Mesodermal cell (in vitro differentiated cells): Measurements from ENCODE around the gene VEZT.
"Not testable (repeated sequence)": the region's sequence is repeated elsewhere in the genome, so short reads cannot be mapped to it uniquely, and the experiment has no call there.

ENCODE experiments used
- H3K27ac ChIP-seq: 2 replicates; pipeline ENCODE4 v1.7.0; 2013; ENCODE audit warnings: mild to moderate bottlenecking, low read depth, low read length, moderate library complexity; ENCODE audit not compliant: severe bottlenecking
- H3K36me3 ChIP-seq: 2 replicates; pipeline ENCODE4 v1.7.1; 2013; ENCODE audit warnings: mild to moderate bottlenecking, low read length, moderate library complexity; ENCODE audit not compliant: control insufficient read depth, insufficient read depth
- H3K4me1 ChIP-seq: one replicate; pipeline ENCODE4 v1.7.1; 2013; ENCODE audit warnings: mild to moderate bottlenecking, low read length; ENCODE audit not compliant: insufficient read depth, control insufficient read depth, poor library complexity, severe bottlenecking
- H3K4me3 ChIP-seq: 2 replicates; pipeline ENCODE4 v1.7.0; 2013; ENCODE audit warnings: low read length, control low read depth, mild to moderate bottlenecking; ENCODE audit not compliant: insufficient read depth, poor library complexity, severe bottlenecking; ENCODE audit errors: extremely low read depth
- H3K9me3 ChIP-seq: 2 replicates; pipeline ENCODE4 v1.7.1; 2013; ENCODE audit warnings: mild to moderate bottlenecking, low read length, moderate library complexity; ENCODE audit not compliant: control insufficient read depth
- WGBS, 2 experiments: methylation state at CpG; one replicate each; pipeline ENCODE4 v1.1.5; 2013; ENCODE audit warnings: missing lambda C conversion rate in 2 of 2; ENCODE audit not compliant: insufficient coverage in 2 of 2; 5-methylcytosine and 5-hydroxymethylcytosine counted together

Gene VEZT

DNA sequence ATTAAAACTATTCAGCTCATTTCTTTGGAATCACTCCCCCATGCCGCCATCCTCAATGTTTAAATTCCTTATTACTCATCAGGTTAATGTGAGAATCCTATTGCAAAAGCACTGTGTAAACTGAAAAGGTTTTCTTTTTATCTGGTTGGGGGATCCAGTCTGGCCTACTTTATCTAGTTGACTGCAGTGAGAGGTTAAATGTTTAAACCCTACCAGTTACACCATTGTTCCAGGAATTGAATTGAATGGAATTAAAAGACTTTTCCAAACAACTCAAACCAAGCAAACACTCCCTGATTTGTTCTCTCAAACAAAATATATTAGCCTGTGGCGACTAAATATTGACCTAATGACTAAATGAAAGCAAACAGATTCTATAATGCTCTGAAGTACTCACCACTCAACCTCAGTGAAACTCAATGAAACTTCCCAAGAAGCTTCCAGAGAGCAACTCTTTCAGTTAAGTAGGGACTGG, 100.5 kb downstream of the VEZT start:
- no peak overlapping the region for H3K27ac ChIP-seq
- peaks cover 6% of the 10 kb centered on the region for H3K4me1 ChIP-seq
- H3K9me3 ChIP-seq, result no peaks in the 10 kb centered on the region
- WGBS, 2 experiments, result no CpG with 5 or more reads among the region's 2 CpGs
- no peaks in the 10 kb centered on the region for H3K36me3 ChIP-seq
- H3K4me3 ChIP-seq, result no peak overlapping the region

DNA sequence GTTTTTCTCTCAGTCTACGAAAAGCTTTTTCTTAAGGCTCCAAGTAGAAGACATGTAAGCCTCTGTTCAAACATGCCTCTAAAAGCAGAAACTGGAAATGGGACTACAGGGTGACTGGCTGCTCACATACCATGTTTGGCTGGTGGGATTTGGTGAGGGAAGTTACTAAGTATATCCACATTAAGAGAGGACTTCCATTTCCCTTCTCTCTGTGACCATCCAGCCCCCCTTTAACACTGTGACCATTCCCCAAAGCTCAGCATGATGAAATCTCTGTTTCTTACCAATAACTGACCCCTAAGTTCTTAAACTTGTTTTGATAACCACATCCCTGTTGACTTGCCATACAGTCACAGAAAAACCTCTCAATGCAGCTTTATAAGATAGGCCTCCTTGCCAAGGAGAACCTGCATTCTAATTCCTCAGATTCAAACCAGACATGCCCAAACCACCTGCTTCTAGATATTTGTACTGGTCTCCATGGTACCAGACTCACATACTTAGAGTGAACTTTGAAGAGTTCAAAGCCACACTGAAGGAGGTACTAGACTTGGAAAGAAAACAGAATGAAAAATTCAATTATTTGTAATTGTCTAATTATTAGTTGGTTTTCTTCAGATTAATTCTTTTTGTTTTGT, 102.2 kb downstream of the VEZT start:
- 86% methylated on average over 1 of the region's 1 CpG; no CpG with 5 or more reads in 1 of the 2 experiments for WGBS, 2 experiments
- Histone ChIP-seq H3K9me3 (no peaks in the 10 kb centered on the region), H3K4me3 (no peak overlapping the region), H3K27ac (no peak overlapping the region), H3K4me1 (peaks cover 10% of the 10 kb centered on the region), H3K36me3 (no peaks in the 10 kb centered on the region)

GRCh38 chr12:95321516-95322246, 104.1 kb downstream of the VEZT start:
- H3K4me3 ChIP-seq, result no peak overlapping the region
- H3K4me1 ChIP-seq, result peaks cover 10% of the 10 kb centered on the region
- H3K27ac ChIP-seq, result peak overlapping the region; percentile 48
- no peaks in the 10 kb centered on the region for H3K9me3 ChIP-seq
- 100% methylated on average over 1 of the region's 3 CpGs; no CpG with 5 or more reads in 1 of the 2 experiments for WGBS, 2 experiments
- no peaks in the 10 kb centered on the region for H3K36me3 ChIP-seq

GRCh38 chr12:95322326-95322725, 104.7 kb downstream of the VEZT start:
- Histone ChIP-seq H3K4me3 (no peak overlapping the region), H3K9me3 (no peaks in the 10 kb centered on the region), H3K4me1 (peaks cover 10% of the 10 kb centered on the region), H3K36me3 (no peaks in the 10 kb centered on the region), H3K27ac (no peak overlapping the region)
- 93% methylated on average over 3 of the region's 4 CpGs for WGBS, 2 experiments

DNA sequence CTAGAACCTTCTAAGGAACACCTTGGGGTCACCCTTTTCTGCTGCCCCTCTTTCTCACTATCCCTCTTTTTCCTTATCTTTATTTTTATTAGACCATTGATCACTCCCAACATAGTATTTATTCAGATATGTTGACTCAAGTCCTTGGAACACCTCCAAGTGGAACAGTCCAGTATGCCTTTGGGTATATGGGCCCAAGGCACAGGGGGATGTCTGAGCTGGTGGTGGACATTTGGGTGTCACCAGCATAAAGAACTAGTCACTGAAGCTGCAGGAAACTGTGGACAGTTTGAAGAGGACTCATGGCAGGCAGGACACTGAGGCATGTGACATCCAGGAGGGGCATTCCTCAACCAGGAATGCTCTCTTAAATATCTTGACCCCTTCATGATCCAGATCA, 105.6 kb downstream of the VEZT start:
- peaks cover 10% of the 10 kb centered on the region for H3K4me1 ChIP-seq
- no peaks in the 10 kb centered on the region for H3K9me3 ChIP-seq
- no peak overlapping the region for H3K4me3 ChIP-seq

DNA sequence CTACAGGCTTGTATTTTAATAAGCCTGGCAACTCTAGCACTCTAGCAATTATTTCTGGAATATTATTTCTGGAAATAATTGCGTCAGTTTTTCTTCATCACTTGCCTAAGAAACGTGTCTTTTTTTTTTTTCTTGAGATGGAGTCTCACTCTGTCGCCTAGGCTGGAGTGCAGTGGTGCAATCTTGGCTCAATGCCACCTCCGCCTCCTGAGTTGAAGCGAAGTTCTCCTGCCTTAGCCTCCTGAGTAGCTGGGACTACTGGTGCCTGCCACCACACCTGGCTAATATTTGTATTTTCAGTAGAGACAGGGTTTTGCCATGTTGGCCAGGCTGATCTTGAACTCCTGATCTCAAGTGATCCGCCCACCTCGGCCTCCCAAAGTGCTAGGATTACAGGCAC, 106.6 kb downstream of the VEZT start:
- 93 to 97% methylated on average over 5 to 7 of the region's 7 CpGs for WGBS, 2 experiments
- not testable (repeated sequence) for H3K4me3 ChIP-seq, H3K27ac ChIP-seq, H3K36me3 ChIP-seq, H3K4me1 ChIP-seq, H3K9me3 ChIP-seq

More for the DNA sequence above, 105.6 kb downstream of the VEZT start:
- Histone ChIP-seq H3K27ac (no peak overlapping the region), H3K36me3 (no peaks in the 10 kb centered on the region)

- H3K36me3 ChIP-seq, result no peaks in the 10 kb centered on the region
- WGBS, 2 experiments, result no CpG with 5 or more reads among the region's 4 CpGs
- no peaks in the 10 kb centered on the region for H3K9me3 ChIP-seq
- H3K27ac ChIP-seq, result no peak overlapping the region
- no peak overlapping the region for H3K4me3 ChIP-seq
- H3K4me1 ChIP-seq, result peaks cover 10% of the 10 kb centered on the region
Measured at GRCh38 chr12:95325501-95325900, 107.9 kb downstream of the VEZT start.

GRCh38 chr12:95326445-95326844, 108.8 kb downstream of the VEZT start:
- WGBS, 2 experiments, result no CpG with 5 or more reads among the region's 1 CpG
- H3K27ac ChIP-seq, result no peak overlapping the region

DNA sequence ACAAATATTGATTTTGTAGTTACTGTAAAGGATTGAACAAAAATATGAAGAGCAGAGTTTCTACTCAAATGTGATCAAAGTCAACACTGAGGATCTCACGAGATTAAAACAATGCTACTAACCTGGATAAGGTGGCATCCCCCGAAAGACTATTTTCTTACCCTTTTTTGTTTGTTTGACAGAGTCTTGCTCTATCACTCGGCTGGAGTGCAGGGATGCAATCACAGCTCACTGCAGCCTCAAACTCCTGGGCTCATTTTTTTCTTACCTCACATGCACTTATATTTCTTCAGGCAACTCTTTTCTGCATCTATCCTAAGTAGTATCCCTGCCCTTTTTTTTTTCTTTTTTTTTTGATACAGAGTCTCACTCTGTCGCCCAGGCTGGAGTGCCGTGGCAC, 109.2 kb downstream of the VEZT start:
- no peaks in the 10 kb centered on the region for H3K36me3 ChIP-seq
- WGBS, 2 experiments, result 76 to 90% methylated on average over 3 to 5 of the region's 5 CpGs

More at GRCh38 chr12:95326445-95326844, 108.8 kb downstream of the VEZT start:
- H3K36me3 ChIP-seq, result no peaks in the 10 kb centered on the region
- H3K9me3 ChIP-seq, result no peaks in the 10 kb centered on the region
- no peak overlapping the region for H3K4me3 ChIP-seq
- peaks cover 13% of the 10 kb centered on the region for H3K4me1 ChIP-seq

GRCh38 chr12:95328708-95329107, 111.1 kb downstream of the VEZT start:
- H3K9me3 ChIP-seq, result no peaks in the 10 kb centered on the region
- H3K36me3 ChIP-seq, result no peaks in the 10 kb centered on the region
- peaks cover 18% of the 10 kb centered on the region for H3K4me1 ChIP-seq
- H3K27ac ChIP-seq, result no peak overlapping the region
- H3K4me3 ChIP-seq, result no peak overlapping the region

More for the DNA sequence above, 109.2 kb downstream of the VEZT start:
- Histone ChIP-seq H3K27ac (no peak overlapping the region), H3K4me1 (peaks cover 13% of the 10 kb centered on the region), H3K4me3 (no peak overlapping the region), H3K9me3 (no peaks in the 10 kb centered on the region)

DNA sequence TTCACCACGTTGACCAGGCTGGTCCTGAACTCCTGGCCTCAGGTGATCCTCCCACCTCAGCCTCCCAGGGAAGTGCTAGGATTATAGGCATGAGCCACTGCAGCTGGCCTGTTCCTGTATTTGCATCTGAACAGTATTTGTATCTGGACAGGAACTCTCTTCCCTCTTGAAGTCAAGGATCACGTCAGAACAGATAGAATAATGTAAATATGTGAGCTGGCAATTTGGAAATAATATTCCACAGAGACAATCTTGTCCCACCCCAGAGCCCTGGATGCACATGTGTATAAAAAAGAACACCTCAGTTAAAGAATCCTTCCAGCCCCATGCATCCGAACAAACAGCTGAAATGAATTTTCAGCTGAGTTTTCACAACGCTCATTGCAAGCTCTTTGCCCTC, 118.3 kb downstream of the VEZT start:
- 76% methylated on average over 3 of the region's 4 CpGs; no CpG with 5 or more reads in 1 of the 2 experiments for WGBS, 2 experiments
- H3K4me3 ChIP-seq, result no peak overlapping the region
- peak overlapping the region; percentile 67 for H3K27ac ChIP-seq
- H3K4me1 ChIP-seq, result peaks cover 36% of the 10 kb centered on the region
- no peaks in the 10 kb centered on the region for H3K36me3 ChIP-seq
- H3K9me3 ChIP-seq, result no peaks in the 10 kb centered on the region
